Kidney (tissue), 14 donors: ENCODE data around the gene BCOR. TPM values are rescaled to one million over a fixed set of nuclear protein-coding genes. Genes with fewer than 3 reads are reported as not detected.

Experiments
- DNase-seq, 5 donors: peaks; one replicate each; pipeline ENCODE4 v3.0.0-alpha.2; 2013 to 2020
- FAIRE-seq: peaks from 2 replicates; lab custom pipeline; 2012; peaks lifted over from hg19 to GRCh38; lab: Jason Lieb, UNC
- H3K27ac ChIP-seq, 2 donors: one replicate each; pipeline ENCODE4 v1.7.0; 2013; ENCODE audit warnings: low read depth in 2 of 2, low read length in 2 of 2, inconsistent platforms in 1 of 2
- H3K27me3 ChIP-seq: one replicate; pipeline ENCODE4 v1.7.1; 2013; ENCODE audit warnings: low read length, inconsistent platforms; ENCODE audit not compliant: control insufficient read depth, insufficient read depth
- H3K36me3 ChIP-seq, 3 donors: one replicate each; pipeline versions ENCODE4 v1.7.0 to v1.7.1; 2013; ENCODE audit warnings: low read length in 3 of 3, control low read depth in 1 of 3, inconsistent platforms in 1 of 3; ENCODE audit not compliant: insufficient read depth in 3 of 3, control insufficient read depth in 2 of 3
- H3K4me1 ChIP-seq, 3 donors: one replicate each; pipeline versions ENCODE4 v1.7.0 to v1.7.1; 2013; ENCODE audit warnings: low read length in 3 of 3, inconsistent platforms in 1 of 3, low read depth in 1 of 3; ENCODE audit not compliant: control insufficient read depth in 2 of 3, insufficient read depth in 2 of 3
- H3K4me3 ChIP-seq, 3 donors: one replicate each; pipeline versions ENCODE4 v1.7.0 to v1.8.1; 2013; ENCODE audit warnings: low read length in 3 of 3, control low read depth in 1 of 3, inconsistent platforms in 1 of 3
- H3K9ac ChIP-seq, 3 donors: one replicate each; pipeline versions ENCODE4 v1.7.0 to v1.7.1; 2013; ENCODE audit warnings: low read length in 3 of 3, control low read depth in 1 of 3, inconsistent platforms in 1 of 3
- H3K9me3 ChIP-seq, 3 donors: one replicate each; pipeline versions ENCODE4 v1.7.0 to v1.7.1; 2013; ENCODE audit warnings: low read length in 3 of 3, control low read depth in 1 of 3, inconsistent platforms in 1 of 3; ENCODE audit not compliant: control insufficient read depth in 2 of 3, insufficient read depth in 1 of 3
- CTCF ChIP-seq: IDR thresholded peaks from 3 replicates; pipeline ENCODE4 v1.5.1; 2012; ENCODE audit warnings: mild to moderate bottlenecking, moderate library complexity, borderline replicate concordance; ENCODE audit not compliant: insufficient read depth; ENCODE audit errors: extremely low read depth
- intact Hi-C: fragments of 100-400 bp; cut with DNase I; formaldehyde crosslinking; loops from one replicate; pipeline ENCODE4 v1.11.1; 2022
- polyA plus RNA-seq: library from polyadenylated mRNA; stranded (reverse); fragments of 350-450 nt; fragmentation: Illumina TruSeq; extraction: RNeasy Lipid Tissue Mini Kit (QIAGEN cat#74804); gene quantifications from one replicate; pipeline ENCODE4 v1.2.3, GENCODE V29; 2014; ENCODE audit warnings: low read depth, low replicate concordance; ENCODE audit not compliant: insufficient read depth
- total RNA-seq: library from RNA; stranded (reverse); fragmentation: NEBNext Ultra II Directional; extraction: Animal tissue kit (Norgen Biotek cat#: 25700); gene quantifications from one replicate; pipeline ENCODE4 v1.2.1, GENCODE V29; 2021
- donor health status: control.
- donor health status: control.
- donor health status: control.
- donor health status: control.
- donor health status: control.
- donor health status: DM: yes; HTN: yes; CAD: no.
- donor health status: Normal renal cell carcinoma (clear cell type).

BCOR gene
- total and polyA plus RNA-seq, 2 donors from 2014 or later = 7.7 to 33.9 TPM

- intact Hi-C loops = no loop called here
- Histone ChIP-seq H3K36me3 (no peaks in the 10 kb centered on the region), H3K9me3 (no peaks in the 10 kb centered on the region), H3K9ac (no peak overlapping the region), H3K4me1 (no peaks in the 10 kb centered on the region), H3K4me3 (no peak overlapping the region), H3K27ac (no peak overlapping the region), H3K27me3 (no peaks in the 10 kb centered on the region)
- FAIRE-seq (no peak), DNase-seq (peak in 1 of 5 donors; percentile 44)
- TF ChIP-seq CTCF = no peak
Measured at GRCh38 chrX:40040686-40041461, 56.9 kb downstream of the BCOR start.

- intact Hi-C loops = no loop called here
- Histone ChIP-seq H3K27ac (no peak overlapping the region), H3K9me3 (no peaks in the 10 kb centered on the region), H3K4me3 (no peak overlapping the region), H3K4me1 (no peaks in the 10 kb centered on the region), H3K9ac (no peak overlapping the region), H3K27me3 (no peaks in the 10 kb centered on the region), H3K36me3 (no peaks in the 10 kb centered on the region)
- TF ChIP-seq CTCF = no peak
- DNase-seq = no peak
- FAIRE-seq = no peak
Measured at GRCh38 chrX:40039887-40040286, 57.9 kb downstream of the BCOR start.

- no peaks in the 10 kb centered on the region for H3K9me3 ChIP-seq
- H3K9ac ChIP-seq = no peak overlapping the region
- intact Hi-C loops = no loop called here
- H3K4me1 ChIP-seq = no peaks in the 10 kb centered on the region
- no peak overlapping the region for H3K27ac ChIP-seq
- DNase-seq (no peak), FAIRE-seq (no peak)
- no peak overlapping the region for H3K4me3 ChIP-seq
- no peak for TF ChIP-seq CTCF
- no peaks in the 10 kb centered on the region for H3K36me3 ChIP-seq
- H3K27me3 ChIP-seq = no peaks in the 10 kb centered on the region
Measured at GRCh38 chrX:40037367-40037766, 60.4 kb downstream of the BCOR start.

- H3K4me1 ChIP-seq = no peaks in the 10 kb centered on the region
- FAIRE-seq = no peak
- no peak overlapping the region for H3K4me3 ChIP-seq
- H3K27me3 ChIP-seq = no peaks in the 10 kb centered on the region
- intact Hi-C loops = no loop called here
- H3K9ac ChIP-seq = no peak overlapping the region
- no peak for DNase-seq
- no peak for TF ChIP-seq CTCF
- no peaks in the 10 kb centered on the region for H3K9me3 ChIP-seq
- H3K36me3 ChIP-seq = no peaks in the 10 kb centered on the region
- H3K27ac ChIP-seq = no peak overlapping the region
Measured at GRCh38 chrX:40035726-40036125, 62.0 kb downstream of the BCOR start.
